OCI-LY3 (cell line): ENCODE measurements around the gene EEF1B2.

ENCODE experiments used
- H2AFZ ChIP-seq: fragments of 200-600, 300-600 bp; shearing (Covaris generic); 2 replicates; pipeline ENCODE4 v1.6.0; 2014; ENCODE audit warnings: antibody characterized with exemption, low read depth, low read length
- H3K27ac ChIP-seq: fragments of 200-600, 300-600 bp; sonication (generic); 2 replicates; pipeline ENCODE4 v1.5.1; 2014; ENCODE audit warnings: mild to moderate bottlenecking, low read length, moderate library complexity, mixed read lengths
- H3K27me3 ChIP-seq: fragments of 200-600, 300-600 bp; sonication (generic); 2 replicates; pipeline ENCODE4 v1.6.1; 2014; ENCODE audit warnings: low read depth, low read length, mixed read lengths
- H3K36me3 ChIP-seq: fragments of 200-600, 300-600 bp; sonication (generic); replicated peaks from 2 replicates; pipeline ENCODE3; 2014; ENCODE audit warnings: low read depth, low read length, mixed read lengths
- H3K4me1 ChIP-seq: fragments of 300-600, 200-600 bp; sonication (generic); 2 replicates; pipeline ENCODE4 v1.6.1; 2014; ENCODE audit warnings: low read length, mixed read lengths
- H3K4me2 ChIP-seq: fragments of 200-600, 300-600 bp; sonication (generic); 2 replicates; pipeline ENCODE4 v1.6.1; 2014; ENCODE audit warnings: low read length, mixed read lengths
- H3K4me3 ChIP-seq: fragments of 300-600, 200-600 bp; sonication (generic); 2 replicates; pipeline ENCODE4 v1.5.1; 2014; ENCODE audit warnings: antibody characterized with exemption, mild to moderate bottlenecking, low read length, moderate library complexity
- H3K79me2 ChIP-seq: fragments of 300-600, 200-600 bp; shearing (Covaris generic); 2 replicates; pipeline ENCODE4 v1.6.1; 2014; ENCODE audit warnings: mild to moderate bottlenecking, low read length, mixed read lengths
- H3K9ac ChIP-seq: fragments of 300-600, 200-600 bp; shearing (Covaris generic); 2 replicates; pipeline ENCODE4 v1.6.0; 2014; ENCODE audit warnings: mild to moderate bottlenecking, low read length, moderate library complexity
- H3K9me3 ChIP-seq: fragments of 200-600, 300-600 bp; shearing (Covaris generic); 2 replicates; pipeline ENCODE4 v1.6.1; 2014; ENCODE audit warnings: low read length, mixed read lengths; ENCODE audit not compliant: insufficient read depth
- H4K20me1 ChIP-seq: fragments of 200-600, 300-600 bp; sonication (generic); 2 replicates; pipeline ENCODE4 v1.6.1; 2016; ENCODE audit warnings: low read length, mixed read lengths; ENCODE audit not compliant: insufficient read depth
- EZH2phosphoT487 ChIP-seq: fragments of 200-600 bp; shearing (Covaris generic); IDR thresholded peaks from 2 replicates; pipeline ENCODE4 v1.6.1; 2018; ENCODE audit warnings: antibody characterized with exemption, mixed run types, low read depth
- TF ChIP-seq, protein P1 (sequence below): fragments of 200-600, 300-600 bp; sonication (generic); IDR thresholded peaks from 2 replicates; pipeline ENCODE4 v1.5.1; 2014; ENCODE audit warnings: antibody characterized with exemption, low read length, low read depth

EEF1B2 gene

DNA sequence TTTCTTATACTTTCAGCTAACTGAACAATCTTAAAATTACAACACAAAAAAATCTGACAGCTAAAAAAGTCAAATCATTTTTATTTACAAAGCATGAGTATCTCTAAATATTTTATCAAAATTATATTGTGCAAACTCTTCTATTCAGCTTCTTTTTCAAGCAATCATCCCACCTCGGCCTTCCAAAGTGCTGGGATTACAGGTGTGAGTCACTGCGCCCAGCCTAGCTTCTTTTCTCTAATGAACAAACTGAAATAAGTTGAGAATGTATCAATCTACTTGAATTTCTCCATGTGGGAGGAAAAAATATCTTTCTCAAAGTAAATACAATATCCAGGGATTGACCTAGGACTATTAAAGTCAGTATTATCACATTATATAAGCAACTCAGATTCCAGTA is 15.3 kb upstream of the EEF1B2 start:
- H3K9ac ChIP-seq: no peak overlapping the region
- no peak overlapping the region for H3K4me2 ChIP-seq
- H3K9me3 ChIP-seq: no peaks in the 10 kb centered on the region
- H3K79me2 ChIP-seq: no peaks in the 10 kb centered on the region
- no peak for TF ChIP-seq EZH2phosphoT487
- TF ChIP-seq, protein P1, sequence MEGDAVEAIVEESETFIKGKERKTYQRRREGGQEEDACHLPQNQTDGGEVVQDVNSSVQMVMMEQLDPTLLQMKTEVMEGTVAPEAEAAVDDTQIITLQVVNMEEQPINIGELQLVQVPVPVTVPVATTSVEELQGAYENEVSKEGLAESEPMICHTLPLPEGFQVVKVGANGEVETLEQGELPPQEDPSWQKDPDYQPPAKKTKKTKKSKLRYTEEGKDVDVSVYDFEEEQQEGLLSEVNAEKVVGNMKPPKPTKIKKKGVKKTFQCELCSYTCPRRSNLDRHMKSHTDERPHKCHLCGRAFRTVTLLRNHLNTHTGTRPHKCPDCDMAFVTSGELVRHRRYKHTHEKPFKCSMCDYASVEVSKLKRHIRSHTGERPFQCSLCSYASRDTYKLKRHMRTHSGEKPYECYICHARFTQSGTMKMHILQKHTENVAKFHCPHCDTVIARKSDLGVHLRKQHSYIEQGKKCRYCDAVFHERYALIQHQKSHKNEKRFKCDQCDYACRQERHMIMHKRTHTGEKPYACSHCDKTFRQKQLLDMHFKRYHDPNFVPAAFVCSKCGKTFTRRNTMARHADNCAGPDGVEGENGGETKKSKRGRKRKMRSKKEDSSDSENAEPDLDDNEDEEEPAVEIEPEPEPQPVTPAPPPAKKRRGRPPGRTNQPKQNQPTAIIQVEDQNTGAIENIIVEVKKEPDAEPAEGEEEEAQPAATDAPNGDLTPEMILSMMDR: no peak
- peaks cover 41% of the 10 kb centered on the region for H3K36me3 ChIP-seq
- no peaks in the 10 kb centered on the region for H4K20me1 ChIP-seq
- no peak overlapping the region for H3K27ac ChIP-seq
- H2AFZ ChIP-seq: no peak overlapping the region
- H3K4me1 ChIP-seq: no peaks in the 10 kb centered on the region
- no peak overlapping the region for H3K4me3 ChIP-seq
- no peaks in the 10 kb centered on the region for H3K27me3 ChIP-seq

GRCh38 chr2:206145665-206146064 is 14.0 kb upstream of the EEF1B2 start:
- TF ChIP-seq, protein P1: no peak
- TF ChIP-seq EZH2phosphoT487: no peak
- H3K4me2 ChIP-seq: no peak overlapping the region
- no peak overlapping the region for H3K27ac ChIP-seq
- H3K79me2 ChIP-seq: no peaks in the 10 kb centered on the region
- no peaks in the 10 kb centered on the region for H3K4me1 ChIP-seq
- H3K27me3 ChIP-seq: no peaks in the 10 kb centered on the region
- H4K20me1 ChIP-seq: no peaks in the 10 kb centered on the region
- no peak overlapping the region for H3K9ac ChIP-seq
- H2AFZ ChIP-seq: no peak overlapping the region
- H3K36me3 ChIP-seq: peaks cover 42% of the 10 kb centered on the region
- H3K9me3 ChIP-seq: no peaks in the 10 kb centered on the region
- H3K4me3 ChIP-seq: no peak overlapping the region

DNA sequence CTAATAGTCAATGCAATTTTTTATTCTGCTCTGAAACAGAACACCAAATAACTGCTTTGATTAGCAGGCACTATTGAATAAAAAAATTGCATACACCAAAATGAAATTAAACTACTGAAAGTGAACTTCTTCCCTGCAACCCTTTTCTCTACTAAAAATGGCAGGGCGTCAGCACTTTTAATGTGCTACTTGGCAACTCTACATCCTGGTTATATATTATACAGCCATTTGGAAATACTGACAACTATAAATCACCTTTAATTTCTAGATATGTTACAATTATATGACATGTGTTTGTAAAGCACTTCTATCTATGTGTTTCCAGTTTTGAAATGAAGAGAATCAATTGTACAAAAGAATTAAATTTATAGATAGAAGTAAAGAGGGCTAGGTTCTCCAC is 10.4 kb upstream of the EEF1B2 start:
- H4K20me1 ChIP-seq: no peaks in the 10 kb centered on the region
- H3K36me3 ChIP-seq: peaks cover 29% of the 10 kb centered on the region
- H3K27ac ChIP-seq: no peak overlapping the region
- no peaks in the 10 kb centered on the region for H3K9me3 ChIP-seq
- no peak overlapping the region for H2AFZ ChIP-seq
- no peaks in the 10 kb centered on the region for H3K27me3 ChIP-seq
- peaks cover 15% of the 10 kb centered on the region for H3K79me2 ChIP-seq
- H3K4me1 ChIP-seq: no peaks in the 10 kb centered on the region
- H3K9ac ChIP-seq: no peak overlapping the region
- no peak overlapping the region for H3K4me2 ChIP-seq
- no peak overlapping the region for H3K4me3 ChIP-seq
- no peak for TF ChIP-seq EZH2phosphoT487
- TF ChIP-seq, protein P1: no peak

GRCh38 chr2:206150168-206150567 is 9.5 kb upstream of the EEF1B2 start:
- Histone ChIP-seq H4K20me1 (no peaks in the 10 kb centered on the region), H2AFZ (no peak overlapping the region), H3K27me3 (no peaks in the 10 kb centered on the region), H3K9ac (no peak overlapping the region), H3K27ac (no peak overlapping the region), H3K4me3 (no peak overlapping the region), H3K4me2 (no peak overlapping the region), H3K4me1 (no peaks in the 10 kb centered on the region), H3K36me3 (peaks cover 28% of the 10 kb centered on the region), H3K9me3 (no peaks in the 10 kb centered on the region), H3K79me2 (peaks cover 21% of the 10 kb centered on the region)
- TF ChIP-seq EZH2phosphoT487: no peak
- TF ChIP-seq, protein P1: no peak
